ENCODE data around the gene LGI4.
"Not testable (repeated sequence)": the region's sequence is repeated elsewhere in the genome, so short reads cannot be mapped to it uniquely, and the experiment has no call there.

Gene LGI4

DNA sequence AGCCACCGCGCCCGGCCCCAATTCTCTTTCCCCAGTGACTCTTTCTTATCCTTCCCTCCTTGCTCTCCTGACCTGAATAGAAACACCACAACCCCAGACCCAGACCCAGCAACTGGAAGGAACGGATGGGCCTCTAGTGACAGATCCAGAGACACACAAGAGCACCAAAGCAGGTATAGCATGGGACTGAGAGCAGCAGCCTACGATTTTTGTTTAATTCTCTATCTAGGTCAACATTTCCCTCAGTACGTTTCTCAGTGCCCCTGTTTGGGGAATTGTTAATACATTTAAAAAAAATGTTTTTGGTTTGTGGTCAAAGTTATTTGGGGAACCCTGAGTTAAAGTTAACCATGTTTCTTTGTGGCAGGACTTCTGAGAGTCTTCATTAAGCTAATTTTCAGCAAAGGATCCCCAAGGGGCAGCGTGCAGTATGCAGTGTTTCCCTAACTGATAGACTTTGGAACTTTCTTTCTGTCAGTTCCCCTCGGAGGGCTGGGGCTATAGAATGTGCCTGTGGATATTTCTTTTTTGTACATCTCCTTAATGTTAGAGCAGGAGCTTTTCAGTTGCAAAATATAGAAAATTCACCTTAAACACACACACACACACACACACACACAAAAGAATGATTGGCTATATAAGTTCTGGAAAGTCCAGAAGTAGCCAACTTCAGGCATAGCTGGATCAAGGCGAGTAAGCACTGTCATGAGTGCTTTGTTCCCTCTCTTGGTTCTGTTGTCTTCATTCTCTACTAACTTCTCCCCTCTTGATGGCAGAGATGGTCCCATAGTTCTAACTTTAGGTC, 26.0 kb upstream of the LGI4 start:
- DNase-seq = no peak

GRCh38 chr19:35159606-35160005, 24.7 kb upstream of the LGI4 start:
- no peak for DNase-seq

DNA sequence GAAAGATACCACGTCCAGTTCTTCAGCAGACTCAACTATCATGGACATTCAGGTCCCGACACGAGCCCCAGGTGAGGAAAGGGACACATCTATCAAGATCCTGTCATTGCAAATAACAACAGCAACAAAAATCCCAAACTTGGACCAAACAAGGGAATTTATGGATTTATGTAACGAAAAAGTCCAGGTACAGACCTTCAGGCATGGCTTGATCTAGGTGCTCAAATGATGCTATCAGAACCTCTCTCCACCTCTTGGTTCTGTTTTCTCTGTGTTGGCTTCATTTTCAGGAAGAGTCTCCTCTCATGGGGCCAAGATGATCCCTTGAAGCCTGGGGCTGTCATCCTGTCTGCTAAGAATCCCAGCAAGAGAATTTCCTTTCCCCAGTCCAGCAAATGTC, 22.6 kb upstream of the LGI4 start:
- no peak for DNase-seq

- DNase-seq = no peak
Observed at GRCh38 chr19:35156673-35157014, 21.8 kb upstream of the LGI4 start.

DNA sequence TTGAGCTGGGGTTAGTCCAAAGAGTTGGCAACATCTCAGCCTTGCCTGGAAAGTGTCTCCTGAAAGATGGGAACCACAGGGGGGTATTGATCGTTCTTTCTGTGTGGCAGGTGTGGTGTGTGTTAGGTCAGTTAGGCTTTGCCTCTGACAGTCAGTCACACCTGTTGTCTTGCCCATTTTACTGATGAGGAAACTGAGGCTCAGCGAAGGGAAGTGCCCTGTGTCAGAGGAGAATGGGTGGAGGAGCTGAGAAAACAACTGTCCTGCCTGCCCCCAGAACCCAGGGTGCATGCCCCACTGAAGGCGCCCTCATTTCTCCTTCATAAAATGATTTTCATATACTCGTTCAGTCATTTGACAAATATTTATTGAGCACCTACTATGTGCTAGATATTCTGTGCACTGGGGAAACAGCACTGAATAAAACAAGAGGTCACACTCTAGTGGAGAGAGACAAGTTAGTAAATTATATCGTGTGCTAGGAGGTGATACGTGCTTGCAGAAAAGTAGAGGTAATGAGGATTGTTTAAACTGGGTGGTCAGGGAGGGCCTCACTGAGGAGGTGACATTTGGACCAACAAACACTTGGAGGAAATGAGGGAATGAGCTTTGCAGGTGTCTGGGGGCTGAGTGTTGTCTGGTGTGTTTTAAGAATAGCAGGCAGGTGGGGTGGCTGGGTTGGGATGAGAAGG, 21.3 kb upstream of the LGI4 start:
- DNase-seq = no peak

GRCh38 chr19:35155441-35155840, 20.6 kb upstream of the LGI4 start:
- no peak for DNase-seq

DNA sequence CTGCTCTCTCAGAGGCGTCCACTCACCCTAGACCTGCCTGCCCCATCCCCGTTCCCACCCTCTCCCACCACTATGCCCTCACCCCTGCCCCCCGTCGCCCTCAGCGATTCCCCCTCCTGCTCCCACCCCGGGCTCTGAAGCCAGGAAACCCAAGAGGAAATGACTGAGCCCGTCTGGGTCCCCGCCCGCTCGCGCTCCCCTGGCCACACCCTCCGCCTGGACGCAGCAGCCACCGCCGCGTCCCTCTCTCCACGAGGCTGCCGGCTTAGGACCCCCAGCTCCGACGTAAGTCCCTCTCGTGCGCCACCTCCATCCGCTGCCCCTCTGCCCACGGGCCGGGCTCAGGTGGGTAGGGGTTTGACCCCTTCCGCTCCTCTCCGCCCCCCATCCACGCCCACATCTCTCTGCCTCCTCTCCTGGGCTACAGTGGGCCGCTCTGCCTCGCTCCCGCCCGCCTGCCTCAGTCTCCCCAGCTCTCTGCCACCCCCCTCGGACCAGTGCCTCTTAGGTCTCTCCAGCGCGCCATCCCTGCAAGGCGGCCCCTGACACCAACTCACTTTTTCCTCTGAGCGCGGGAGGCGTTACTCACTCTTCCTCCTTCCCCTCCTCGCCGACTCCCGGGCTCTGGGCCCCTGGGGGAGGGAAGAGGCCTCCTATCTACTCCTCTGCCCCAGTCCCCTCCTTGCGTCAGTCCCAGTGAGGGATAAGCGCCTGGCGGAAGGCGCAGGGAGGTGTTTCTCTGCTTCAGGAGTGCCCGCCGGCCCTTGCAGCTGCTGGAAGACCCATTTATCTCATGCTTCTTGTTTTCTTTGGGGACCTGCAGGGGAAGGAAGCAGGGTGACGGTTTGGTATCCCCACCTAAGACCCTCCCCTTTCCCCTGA, 19.9 kb upstream of the LGI4 start, which contains the start of gene FXYD5:
TSS of gene FXYD5 (plus strand) at position 211 of the 882 bp plus-strand sequence. CDS start 816 bp downstream, outside the sequence.
- peak; percentile 65 for DNase-seq

GRCh38 chr19:35153701-35154524, 19.1 kb upstream of the LGI4 start:
- DNase-seq = peak; percentile 63

DNA sequence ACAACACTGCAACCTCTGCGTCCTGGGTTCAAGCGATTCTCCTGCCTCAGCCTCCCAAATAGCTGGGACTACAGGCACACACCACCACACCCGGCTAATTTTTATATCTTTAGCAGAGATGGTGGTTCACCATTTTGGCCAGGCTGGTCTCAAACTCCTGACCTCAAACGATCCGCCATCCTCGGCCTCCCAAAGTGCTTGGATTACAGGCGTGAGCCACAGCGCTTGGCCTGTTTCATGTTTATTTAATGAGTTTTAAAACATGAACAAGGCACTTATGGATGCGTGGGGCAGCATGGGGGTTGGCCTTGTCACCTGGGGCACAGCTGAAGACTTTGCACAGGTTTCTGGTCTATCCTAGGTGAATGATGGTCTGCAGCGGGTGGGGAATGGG, 18.3 kb upstream of the LGI4 start:
- DNase-seq = not testable (repeated sequence)

GRCh38 chr19:35151273-35152065, 16.6 kb upstream of the LGI4 start:
- DNase-seq = no peak

GRCh38 chr19:35150445-35150844, 15.6 kb upstream of the LGI4 start:
- DNase-seq = no peak

- no peak for DNase-seq
Observed at GRCh38 chr19:35149463-35149862, 14.6 kb upstream of the LGI4 start.

- DNase-seq = no peak
Observed at GRCh38 chr19:35146746-35147459, 12.0 kb upstream of the LGI4 start.

- DNase-seq = peak; percentile 35
Observed at GRCh38 chr19:35144600-35145436, 10.0 kb upstream of the LGI4 start.

- DNase-seq = no peak
Observed at GRCh38 chr19:35144259-35144599, 9.4 kb upstream of the LGI4 start.

- no peak for DNase-seq
Observed at GRCh38 chr19:35143818-35144217, 9.0 kb upstream of the LGI4 start.

DNA sequence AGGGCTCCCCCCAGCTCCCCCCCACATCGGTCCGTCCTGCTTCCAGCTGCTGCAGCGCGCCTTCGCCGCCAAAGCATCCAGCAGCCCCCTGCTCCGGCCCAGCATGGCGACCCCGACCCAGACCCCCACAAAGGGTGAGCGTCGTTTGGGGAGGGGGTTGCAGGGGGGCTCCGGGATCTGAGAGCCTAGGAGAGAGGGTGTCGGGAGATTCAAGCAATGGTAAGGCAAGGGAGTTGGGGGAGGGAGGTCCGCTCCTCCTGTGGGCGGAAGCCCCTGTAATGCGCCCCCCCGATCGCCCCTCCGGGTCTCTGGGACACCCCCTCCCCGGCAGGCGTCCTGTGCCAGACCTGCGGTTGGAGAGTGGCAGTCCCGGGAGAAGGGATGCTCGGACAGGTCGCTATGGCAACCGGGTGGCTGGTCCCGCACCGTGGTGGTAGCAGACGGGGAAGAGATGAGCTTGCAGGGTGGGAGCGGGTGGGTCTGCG, 8.4 kb upstream of the LGI4 start, which contains the start of gene FXYD7:
TSS of gene FXYD7 (plus strand) at position 25 of the 485 bp plus-strand sequence. CDS start at position 104, 79 bp downstream.
- no peak for DNase-seq

DNA sequence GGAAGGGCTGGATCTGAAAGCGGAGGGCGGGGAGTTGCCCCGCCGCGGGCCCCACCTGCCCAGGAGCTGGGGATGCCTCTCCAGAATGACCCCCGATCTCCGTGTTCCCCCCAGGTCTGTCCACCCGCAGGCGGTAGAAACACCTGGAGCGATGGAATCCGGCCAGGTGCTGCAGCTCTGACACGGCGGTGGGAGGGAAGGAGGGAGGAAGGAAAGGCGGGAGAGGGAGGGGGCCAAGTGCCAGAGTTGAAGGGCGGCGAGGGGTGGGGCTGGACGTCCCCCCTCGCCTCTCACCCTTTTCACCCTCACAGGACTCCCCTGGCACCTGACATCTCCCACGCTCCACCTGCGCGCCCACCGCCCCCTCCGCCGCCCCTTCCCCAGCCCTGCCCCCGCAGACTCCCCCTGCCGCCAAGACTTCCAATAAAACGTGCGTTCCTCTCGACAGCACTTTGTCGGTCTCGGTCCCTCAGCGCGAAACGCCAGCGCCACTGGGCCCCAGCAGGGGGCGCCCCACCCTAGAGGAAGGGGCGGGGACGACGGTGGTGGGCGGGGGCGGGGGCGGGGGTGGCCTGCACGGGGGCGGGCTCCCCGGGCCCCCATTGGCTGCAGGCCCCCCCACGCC, 7.9 kb upstream of the LGI4 start:
- DNase-seq = peak; percentile 65

Data from central memory CD4-positive, alpha-beta T cell (primary cell).